Stimulated activated naive B cell treated with anti-CD40 and anti-IgM and Interleukin-4, amounts not matched to agents 10 μg/mL and 1 μg/mL and 100 μg/mL, for 72 hours (primary cell): ENCODE data around the gene MAML2.

Experiments
- ATAC-seq, 2 donors: fragments of 150-1000 bp; cut with Tn5 transposase; replicated peaks; 2 replicates each; pipeline ENCODE4 v1.10.0; 2021; ENCODE audit warnings: moderate library complexity in 1 of 2
- DNase-seq: peaks from one replicate; pipeline ENCODE4 v3.0.0; 2021
- H3K27ac Mint-ChIP-seq: one replicate; pipeline ENCODE4 v1.8.0; 2022; ENCODE audit warnings: mild to moderate bottlenecking, mixed read lengths
- H3K27me3 Mint-ChIP-seq, 2 donors: one replicate each; pipeline ENCODE4 v1.8.0; 2022; ENCODE audit warnings: mixed read lengths in 2 of 2
- H3K36me3 Mint-ChIP-seq, 2 donors: one replicate each; pipeline ENCODE4 v1.8.0; 2022; ENCODE audit warnings: mixed read lengths in 2 of 2, mild to moderate bottlenecking in 1 of 2
- H3K4me1 Mint-ChIP-seq, 2 donors: one replicate each; pipeline ENCODE4 v1.8.0; 2022; ENCODE audit warnings: mixed read lengths in 2 of 2, mild to moderate bottlenecking in 1 of 2
- H3K4me3 Mint-ChIP-seq, 2 donors: one replicate each; pipeline ENCODE4 v1.8.0; 2022; ENCODE audit warnings: mild to moderate bottlenecking in 2 of 2, mixed read lengths in 2 of 2, moderate library complexity in 1 of 2
- H3K9me3 Mint-ChIP-seq, 2 donors: one replicate each; pipeline ENCODE4 v1.8.0; 2022; ENCODE audit warnings: mixed read lengths in 2 of 2, mild to moderate bottlenecking in 1 of 2

MAML2 gene

DNA sequence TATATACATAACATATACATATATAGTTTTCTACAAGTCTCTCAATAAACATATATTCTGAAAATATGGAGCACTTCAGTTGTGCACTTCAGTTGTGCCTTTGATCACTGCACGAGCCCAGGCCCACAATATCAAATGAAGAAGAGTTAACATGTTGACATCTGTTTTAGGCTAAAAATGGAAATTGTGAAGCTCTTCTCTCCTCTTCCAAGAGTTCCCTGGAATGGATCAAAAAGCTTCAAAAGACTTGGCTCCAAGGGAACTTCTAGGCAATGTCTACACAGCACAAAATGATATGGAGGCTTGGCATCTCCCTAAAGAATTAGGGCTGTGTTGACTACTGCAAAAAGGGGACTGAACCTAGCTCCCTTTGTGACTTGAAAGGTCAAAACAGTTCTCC lies 36.9 kb downstream of the MAML2 start:
- H3K27ac Mint-ChIP-seq: no peak overlapping the region
- DNase-seq: no peak
- no peaks in the 10 kb centered on the region for H3K9me3 Mint-ChIP-seq
- no peak for ATAC-seq
- peaks cover 27 to 59% of the 10 kb centered on the region in 2 donors for H3K4me1 Mint-ChIP-seq
- H3K4me3 Mint-ChIP-seq: no peak overlapping the region
- H3K27me3 Mint-ChIP-seq: no peaks in the 10 kb centered on the region
- H3K36me3 Mint-ChIP-seq: peaks cover 1 to 9% of the 10 kb centered on the region in 2 donors

DNA sequence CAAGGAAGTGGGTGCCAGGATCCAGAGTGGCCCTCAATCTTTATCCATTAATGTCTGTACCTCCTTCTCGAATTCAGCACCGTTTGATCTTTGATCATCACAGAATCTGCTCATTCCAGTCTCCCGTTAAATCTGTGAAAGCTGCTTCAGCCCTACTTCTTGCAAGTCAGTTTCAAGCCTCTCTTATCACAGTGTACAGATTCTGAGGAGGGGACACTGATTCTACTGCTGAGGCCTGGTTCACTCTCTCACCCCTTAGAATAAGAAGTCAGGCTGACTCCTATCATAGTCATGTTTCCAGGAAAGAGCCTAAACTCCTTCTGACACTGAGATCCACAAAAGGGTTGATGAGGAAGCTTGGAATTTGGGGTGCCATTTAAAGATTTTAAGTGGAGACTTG lies 39.0 kb downstream of the MAML2 start:
- Mint-ChIP-seq H3K4me3 (no peak overlapping the region), H3K9me3 (no peaks in the 10 kb centered on the region), H3K27me3 (no peaks in the 10 kb centered on the region), H3K36me3 (peaks cover 9 to 14% of the 10 kb centered on the region in 2 donors), H3K27ac (peak overlapping the region; percentile 31), H3K4me1 (peaks cover 40 to 67% of the 10 kb centered on the region in 2 donors)
- DNase-seq: no peak
- no peak for ATAC-seq

GRCh38 chr11:96303064-96303463 lies 39.9 kb downstream of the MAML2 start:
- H3K27me3 Mint-ChIP-seq: no peaks in the 10 kb centered on the region
- peak in 1 of 2 donors; percentile 56 for ATAC-seq

GRCh38 chr11:96301818-96302217 lies 41.2 kb downstream of the MAML2 start:
- no peak for ATAC-seq
- no peaks in the 10 kb centered on the region for H3K9me3 Mint-ChIP-seq
- no peak overlapping the region for H3K27ac Mint-ChIP-seq
- no peak for DNase-seq
- no peak overlapping the region for H3K4me3 Mint-ChIP-seq
- peaks cover 13 to 17% of the 10 kb centered on the region in 2 donors for H3K36me3 Mint-ChIP-seq
- H3K27me3 Mint-ChIP-seq: no peaks in the 10 kb centered on the region
- H3K4me1 Mint-ChIP-seq: peaks cover 32 to 53% of the 10 kb centered on the region in 2 donors

More at GRCh38 chr11:96303064-96303463, 39.9 kb downstream of the MAML2 start:
- Mint-ChIP-seq H3K27ac (no peak overlapping the region), H3K4me3 (no peak overlapping the region), H3K36me3 (peaks cover 11 to 16% of the 10 kb centered on the region in 2 donors), H3K4me1 (peaks cover 41 to 65% of the 10 kb centered on the region in 2 donors), H3K9me3 (no peaks in the 10 kb centered on the region)
- DNase-seq: no peak

- DNase-seq: no peak
- H3K4me1 Mint-ChIP-seq: peaks cover 34 to 56% of the 10 kb centered on the region in 2 donors
- H3K27ac Mint-ChIP-seq: peak overlapping the region; percentile 6
- no peaks in the 10 kb centered on the region for H3K27me3 Mint-ChIP-seq
- H3K9me3 Mint-ChIP-seq: no peaks in the 10 kb centered on the region
- H3K36me3 Mint-ChIP-seq: peaks cover 13 to 18% of the 10 kb centered on the region in 2 donors
- no peak overlapping the region for H3K4me3 Mint-ChIP-seq
- peak; percentile 23 to 44 for ATAC-seq
Measured at GRCh38 chr11:96299155-96299888, 43.7 kb downstream of the MAML2 start.

DNA sequence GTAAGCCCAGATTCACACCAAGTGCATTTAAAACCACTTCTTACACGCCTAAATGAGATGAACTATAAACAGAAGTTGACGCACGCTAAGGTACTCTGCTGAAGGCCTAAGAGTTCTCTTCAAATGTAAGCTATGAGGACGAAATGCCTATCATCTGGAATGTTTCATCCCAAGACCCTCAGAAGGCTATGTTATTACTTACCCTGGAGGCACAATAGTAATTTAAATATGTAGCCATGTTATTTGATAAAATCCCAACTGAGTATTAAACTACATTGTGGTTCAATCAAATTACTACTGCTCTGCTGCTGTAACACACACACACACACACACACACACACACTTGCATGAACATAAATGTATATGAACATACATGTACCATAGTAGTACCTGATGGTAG lies 47.6 kb downstream of the MAML2 start:
- no peak overlapping the region for H3K4me3 Mint-ChIP-seq
- no peaks in the 10 kb centered on the region for H3K27me3 Mint-ChIP-seq
- H3K4me1 Mint-ChIP-seq: peaks cover 27 to 58% of the 10 kb centered on the region in 2 donors
- DNase-seq (no peak), ATAC-seq (no peak)
- H3K9me3 Mint-ChIP-seq: no peaks in the 10 kb centered on the region
- peaks cover 17 to 19% of the 10 kb centered on the region in 2 donors for H3K36me3 Mint-ChIP-seq
- no peak overlapping the region for H3K27ac Mint-ChIP-seq

- Mint-ChIP-seq H3K36me3 (peaks cover 10 to 13% of the 10 kb centered on the region in 2 donors), H3K4me1 (peaks cover 17 to 47% of the 10 kb centered on the region in 2 donors), H3K9me3 (no peaks in the 10 kb centered on the region), H3K27ac (no peak overlapping the region), H3K27me3 (no peaks in the 10 kb centered on the region), H3K4me3 (peak overlapping the region in 1 of 2 donors; percentile 32)
- ATAC-seq: no peak
- DNase-seq: no peak
Measured at GRCh38 chr11:96294289-96294688, 48.7 kb downstream of the MAML2 start.

GRCh38 chr11:96293598-96294021 lies 49.4 kb downstream of the MAML2 start:
- ATAC-seq (peak; percentile 100), DNase-seq (peak; percentile 15)
- Mint-ChIP-seq H3K27me3 (no peaks in the 10 kb centered on the region), H3K4me3 (peak overlapping the region; percentile 32 to 36), H3K27ac (peak overlapping the region; percentile 49), H3K4me1 (peaks cover 14 to 41% of the 10 kb centered on the region in 2 donors), H3K36me3 (peaks cover 10 to 13% of the 10 kb centered on the region in 2 donors), H3K9me3 (no peaks in the 10 kb centered on the region)

- peaks cover 9 to 12% of the 10 kb centered on the region in 2 donors for H3K36me3 Mint-ChIP-seq
- DNase-seq: no peak
- ATAC-seq: peak; percentile 11 to 12
- no peak overlapping the region for H3K27ac Mint-ChIP-seq
- H3K27me3 Mint-ChIP-seq: no peaks in the 10 kb centered on the region
- H3K4me3 Mint-ChIP-seq: no peak overlapping the region
- peaks cover 14 to 41% of the 10 kb centered on the region in 2 donors for H3K4me1 Mint-ChIP-seq
- no peaks in the 10 kb centered on the region for H3K9me3 Mint-ChIP-seq
Measured at GRCh38 chr11:96293109-96293508, 49.9 kb downstream of the MAML2 start.

GRCh38 chr11:96292291-96293010 lies 50.5 kb downstream of the MAML2 start:
- DNase-seq: no peak
- ATAC-seq: no peak
- Mint-ChIP-seq H3K9me3 (no peaks in the 10 kb centered on the region), H3K36me3 (peaks cover 13 to 15% of the 10 kb centered on the region in 2 donors), H3K4me1 (peaks cover 18 to 46% of the 10 kb centered on the region in 2 donors), H3K27me3 (no peaks in the 10 kb centered on the region), H3K27ac (no peak overlapping the region), H3K4me3 (no peak overlapping the region)

GRCh38 chr11:96290631-96291030 lies 52.4 kb downstream of the MAML2 start:
- Mint-ChIP-seq H3K36me3 (peaks cover 17 to 20% of the 10 kb centered on the region in 2 donors), H3K9me3 (peaks cover 0 to 4% of the 10 kb centered on the region in 2 donors), H3K27me3 (no peaks in the 10 kb centered on the region), H3K4me3 (no peak overlapping the region), H3K27ac (no peak overlapping the region), H3K4me1 (peaks cover 21 to 52% of the 10 kb centered on the region in 2 donors)
- no peak for ATAC-seq
- no peak for DNase-seq

DNA sequence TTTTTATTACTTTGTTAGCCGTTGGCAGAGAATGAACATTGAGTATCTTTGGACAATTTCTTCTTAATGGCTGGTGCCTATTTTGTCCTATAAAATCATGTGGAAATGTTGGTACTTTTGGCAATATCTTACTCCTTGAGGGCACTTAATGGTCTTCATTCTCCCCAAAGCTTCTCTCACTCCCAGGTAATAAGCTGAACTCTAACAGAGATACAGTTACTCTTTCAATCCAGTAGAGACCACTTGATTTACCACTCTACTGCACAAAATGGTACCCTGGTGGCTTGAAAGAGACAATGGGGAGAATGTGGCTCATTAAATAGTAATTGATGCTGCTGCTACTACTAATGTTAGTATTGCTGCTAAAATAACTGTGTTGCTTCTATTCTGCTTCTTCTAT lies 53.0 kb downstream of the MAML2 start:
- H3K27me3 Mint-ChIP-seq: no peaks in the 10 kb centered on the region
- H3K36me3 Mint-ChIP-seq: peaks cover 23 to 26% of the 10 kb centered on the region in 2 donors
- ATAC-seq (no peak), DNase-seq (no peak)
- H3K9me3 Mint-ChIP-seq: peaks cover 0 to 4% of the 10 kb centered on the region in 2 donors
- H3K27ac Mint-ChIP-seq: no peak overlapping the region
- peaks cover 27 to 55% of the 10 kb centered on the region in 2 donors for H3K4me1 Mint-ChIP-seq
- no peak overlapping the region for H3K4me3 Mint-ChIP-seq

- no peak for DNase-seq
- H3K27ac Mint-ChIP-seq: no peak overlapping the region
- H3K9me3 Mint-ChIP-seq: peaks cover 0 to 4% of the 10 kb centered on the region in 2 donors
- no peak for ATAC-seq
- no peak overlapping the region for H3K4me3 Mint-ChIP-seq
- H3K4me1 Mint-ChIP-seq: peaks cover 30 to 55% of the 10 kb centered on the region in 2 donors
- no peaks in the 10 kb centered on the region for H3K27me3 Mint-ChIP-seq
- peaks cover 23 to 30% of the 10 kb centered on the region in 2 donors for H3K36me3 Mint-ChIP-seq
Measured at GRCh38 chr11:96288915-96289314, 54.1 kb downstream of the MAML2 start.

DNA sequence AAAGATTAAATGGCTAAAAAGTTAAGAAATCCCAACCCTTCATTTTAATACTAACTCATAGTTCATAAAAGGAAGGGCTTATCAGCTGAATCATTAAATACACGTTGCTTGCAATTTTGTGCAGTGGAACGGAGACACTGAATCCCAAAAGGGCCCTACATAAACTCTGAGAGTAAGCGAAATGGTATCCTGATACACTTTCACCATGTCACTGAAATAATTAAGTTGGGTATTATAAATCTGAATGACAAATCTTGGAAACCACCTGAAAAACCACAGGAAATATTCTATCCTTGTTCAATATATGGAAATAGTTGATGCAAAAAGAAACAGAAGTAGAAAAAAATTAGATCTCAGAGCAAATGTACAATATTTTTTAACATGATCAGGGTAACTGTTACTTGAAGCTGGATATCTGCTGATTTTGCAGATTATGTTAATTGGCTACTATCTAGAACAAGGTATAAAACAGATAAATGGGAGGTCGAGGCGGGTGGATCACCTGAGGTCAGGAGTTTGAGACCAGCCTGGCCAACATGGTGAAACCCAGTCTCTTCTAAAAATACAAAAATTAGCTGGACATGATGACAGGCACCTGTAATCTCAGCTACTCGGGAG lies 55.1 kb downstream of the MAML2 start:
- Mint-ChIP-seq H3K9me3 (peaks cover 0 to 4% of the 10 kb centered on the region in 2 donors), H3K4me1 (peaks cover 33 to 56% of the 10 kb centered on the region in 2 donors), H3K27ac (peak overlapping the region; percentile 0), H3K36me3 (peaks cover 23 to 30% of the 10 kb centered on the region in 2 donors), H3K4me3 (peak overlapping the region; percentile 11 to 47), H3K27me3 (no peaks in the 10 kb centered on the region)
- ATAC-seq (no peak), DNase-seq (no peak)
